H9 (cell line): Measurements from ENCODE around the gene LINC00632. TPM values are rescaled to one million over a fixed set of nuclear protein-coding genes. Genes with fewer than 3 reads are reported as not detected.
A peak's percentile ranks its signal among the peaks of the same experiment; 100 is the strongest.

Experiments
- DNase-seq: peaks from one replicate; pipeline ENCODE4 v3.0.0-alpha.2; 2017
- H2AFZ ChIP-seq: one replicate; pipeline ENCODE4 v1.6.1; 2013; ENCODE audit warnings: mild to moderate bottlenecking, low read length, control low read depth, moderate library complexity
- H2AK5ac ChIP-seq: 2 replicates; pipeline ENCODE4 v1.6.1; 2013; ENCODE audit warnings: low read length, control low read depth, mixed read lengths; ENCODE audit not compliant: insufficient read length
- H2BK120ac ChIP-seq: one replicate; pipeline ENCODE4 v1.6.1; 2013; ENCODE audit warnings: low read depth, mild to moderate bottlenecking, low read length, control low read depth, inconsistent platforms; ENCODE audit not compliant: poor library complexity, severe bottlenecking
- H2BK12ac ChIP-seq: 2 replicates; pipeline ENCODE4 v1.6.1; 2013; ENCODE audit warnings: low read length, control low read depth, mixed read lengths, low read depth; ENCODE audit not compliant: insufficient read length
- H2BK15ac ChIP-seq: 2 replicates; pipeline ENCODE4 v1.6.1; 2013; ENCODE audit warnings: low read depth, low read length, control low read depth
- H2BK20ac ChIP-seq: one replicate; pipeline ENCODE4 v1.6.1; 2013; ENCODE audit warnings: low read depth, mild to moderate bottlenecking, low read length, control low read depth, inconsistent platforms; ENCODE audit not compliant: poor library complexity, severe bottlenecking
- H2BK5ac ChIP-seq: 2 replicates; pipeline ENCODE4 v1.6.1; 2013; ENCODE audit warnings: low read length, control low read depth, mixed read lengths; ENCODE audit not compliant: insufficient read length
- H3K14ac ChIP-seq: 2 replicates; pipeline ENCODE4 v1.6.1; 2013; ENCODE audit warnings: low read length, control low read depth; ENCODE audit not compliant: insufficient read depth
- H3K18ac ChIP-seq: 2 replicates; pipeline ENCODE4 v1.6.1; 2013; ENCODE audit warnings: low read depth, mild to moderate bottlenecking, mixed read lengths, low read length, control low read depth; ENCODE audit not compliant: insufficient read length
- H3K23ac ChIP-seq: 2 replicates; pipeline ENCODE4 v1.6.1; 2013; ENCODE audit warnings: low read length, control low read depth, mixed read lengths, low read depth; ENCODE audit not compliant: insufficient read length
- H3K23me2 ChIP-seq: 2 replicates; pipeline ENCODE4 v1.6.1; 2013; ENCODE audit warnings: low read depth, mild to moderate bottlenecking, mixed read lengths, low read length, control low read depth; ENCODE audit not compliant: insufficient read length, poor library complexity, severe bottlenecking
- H3K27ac ChIP-seq: 2 replicates; pipeline ENCODE4 v1.5.1; 2013; ENCODE audit warnings: low read length, control low read depth, mixed read lengths, low read depth; ENCODE audit not compliant: insufficient read length
- H3K27me3 ChIP-seq: 2 replicates; pipeline ENCODE4 v1.6.1; 2013; ENCODE audit warnings: low read length, control low read depth, inconsistent platforms; ENCODE audit not compliant: insufficient read depth
- H3K4ac ChIP-seq: 2 replicates; pipeline ENCODE4 v1.6.1; 2013; ENCODE audit warnings: low read depth, mild to moderate bottlenecking, control low read depth, inconsistent platforms, low read length, moderate library complexity
- H3K4me1 ChIP-seq: 2 replicates; pipeline ENCODE4 v1.6.1; 2013; ENCODE audit warnings: low read length, control low read depth, inconsistent platforms; ENCODE audit not compliant: insufficient read depth
- H3K4me2 ChIP-seq: 2 replicates; pipeline ENCODE4 v1.6.1; 2013; ENCODE audit warnings: low read length, control low read depth, mixed read lengths; ENCODE audit not compliant: insufficient read length, insufficient read depth
- H3K56ac ChIP-seq: 2 replicates; pipeline ENCODE4 v1.6.1; 2013; ENCODE audit warnings: low read depth, mild to moderate bottlenecking, mixed read lengths, low read length, control low read depth; ENCODE audit not compliant: insufficient read length
- H3K79me1 ChIP-seq: 2 replicates; pipeline ENCODE4 v1.6.1; 2013; ENCODE audit warnings: low read depth, mild to moderate bottlenecking, moderate library complexity, low read length, control low read depth, inconsistent platforms; ENCODE audit not compliant: insufficient read depth, poor library complexity, severe bottlenecking
- H3K79me2 ChIP-seq: 2 replicates; pipeline ENCODE4 v1.6.1; 2013; ENCODE audit warnings: low read length, control low read depth, inconsistent platforms; ENCODE audit not compliant: insufficient read depth
- H3K9ac ChIP-seq: 2 replicates; pipeline ENCODE4 v1.6.1; 2013; ENCODE audit warnings: low read length, control low read depth, mixed read lengths; ENCODE audit not compliant: insufficient read length; ENCODE audit errors: extremely low read depth
- H3K9me3 ChIP-seq: one replicate; pipeline ENCODE4 v1.6.1; 2013; ENCODE audit warnings: low read depth, low read length, inconsistent platforms; ENCODE audit not compliant: control insufficient read depth
- H3T11ph ChIP-seq: one replicate; pipeline ENCODE4 v1.6.1; 2013; ENCODE audit warnings: mild to moderate bottlenecking, low read length, control low read depth, inconsistent platforms
- H4K20me1 ChIP-seq: one replicate; pipeline ENCODE4 v1.6.1; 2013; ENCODE audit not compliant: control insufficient read depth, insufficient read length, insufficient read depth
- H4K5ac ChIP-seq: 2 replicates; pipeline ENCODE4 v1.6.1; 2013; ENCODE audit warnings: low read depth, mild to moderate bottlenecking, mixed read lengths, low read length, control low read depth; ENCODE audit not compliant: insufficient read length
- H4K8ac ChIP-seq: replicated peaks from 2 replicates; pipeline ENCODE4 v1.6.1; 2013; ENCODE audit warnings: low read length, control low read depth, mixed read lengths, low read depth; ENCODE audit not compliant: insufficient read length
- H4K91ac ChIP-seq: 2 replicates; pipeline ENCODE4 v1.6.1; 2013; ENCODE audit warnings: low read depth, mild to moderate bottlenecking, moderate library complexity, mixed read lengths, low read length, control low read depth; ENCODE audit not compliant: insufficient read length
- H3K27ac Mint-ChIP-seq, 3 experiments: 2 replicates in 2 of 3; 3 replicates in 1 of 3; pipeline ENCODE4 v1.8.0; 2020 to 2021; ENCODE audit warnings: mixed read lengths in 3 of 3, mild to moderate bottlenecking in 1 of 3, moderate library complexity in 1 of 3
- H3K27me3 Mint-ChIP-seq: 2 replicates; pipeline ENCODE4 v1.8.0; 2021; ENCODE audit warnings: low read depth, mild to moderate bottlenecking, moderate library complexity, mixed read lengths
- H3K36me3 Mint-ChIP-seq, 3 experiments: 2 replicates in 2 of 3; 3 replicates in 1 of 3; pipeline ENCODE4 v1.8.0; 2020 to 2021; ENCODE audit warnings: low read depth in 3 of 3, mixed read lengths in 3 of 3; ENCODE audit not compliant: insufficient read depth in 1 of 3
- H3K4me1 Mint-ChIP-seq, 2 experiments: 2 replicates each; pipeline ENCODE4 v1.8.0; 2020; ENCODE audit warnings: mixed read lengths in 2 of 2
- H3K4me3 Mint-ChIP-seq, 2 experiments: 2 replicates in 1 of 2; 3 replicates in 1 of 2; pipeline ENCODE4 v1.8.0; 2020 to 2021; ENCODE audit warnings: mild to moderate bottlenecking in 2 of 2, mixed read lengths in 2 of 2, moderate library complexity in 1 of 2
- H3K9me3 Mint-ChIP-seq, 2 experiments: 2 replicates in 1 of 2; 3 replicates in 1 of 2; pipeline ENCODE4 v1.8.0; 2020; ENCODE audit warnings: mild to moderate bottlenecking in 2 of 2, mixed read lengths in 2 of 2, moderate library complexity in 1 of 2
- WGBS: extraction: QIAGEN DNeasy Blood & Tissue Kit; methylation state at CpG from one replicate; pipeline ENCODE4 v1.1.7; 2013; ENCODE audit warnings: missing lambda C conversion rate, low lambda C conversion rate, mixed read lengths; ENCODE audit not compliant: insufficient read length; ENCODE audit errors: extremely low coverage; 5-methylcytosine and 5-hydroxymethylcytosine counted together
- total RNA-seq: library from RNA; stranded (reverse); gene quantifications from 2 replicates; pipeline ENCODE4 v1.2.1, GENCODE V29; 2021
- TF ChIP-seq, protein P1 (sequence below): fragments of 200-600 bp; sonication (generic); conservative IDR thresholded peaks from 3 replicates; pipeline ENCODE4 v1.8.0; 2021; ENCODE audit warnings: antibody characterized with exemption, mild to moderate bottlenecking

The LINC00632 gene
- total RNA-seq, 1 experiment from 2014 or later, result 46.3 TPM

DNA sequence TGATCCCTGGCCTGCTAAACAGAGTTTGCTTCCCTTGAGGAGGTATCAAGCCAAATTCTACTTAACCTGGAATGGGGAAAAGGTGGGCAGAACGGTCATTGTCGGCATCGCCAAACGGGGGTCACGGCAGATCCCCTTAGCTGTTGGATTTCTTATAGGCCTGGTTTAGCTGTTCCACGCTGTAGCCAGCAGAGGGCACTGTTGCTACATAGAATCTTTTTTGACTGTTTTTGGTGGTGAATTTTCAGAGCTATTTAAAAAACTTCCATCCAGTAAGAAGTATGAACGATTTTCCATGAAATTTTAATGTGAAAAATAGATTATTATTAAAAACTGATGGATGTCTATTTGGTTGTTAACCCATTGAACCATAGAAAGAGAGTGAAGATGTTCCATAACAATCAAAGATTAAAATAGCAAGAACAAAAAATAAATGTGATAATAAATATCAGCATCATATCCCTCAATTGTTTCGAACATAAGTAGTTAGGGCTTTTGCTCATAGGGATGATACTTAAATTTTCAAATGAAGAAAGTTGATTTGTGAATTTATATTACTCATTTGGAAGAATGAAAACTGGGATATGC is 56.6 kb downstream of the LINC00632 start:
- H2BK120ac ChIP-seq, result no peak overlapping the region
- H3K4ac ChIP-seq, result no peak overlapping the region
- H4K8ac ChIP-seq, result no peak overlapping the region
- DNase-seq, result peak; percentile 43
- no peak overlapping the region for H2BK5ac ChIP-seq
- H3K79me1 ChIP-seq, result no peaks in the 10 kb centered on the region
- H3K4me2 ChIP-seq, result peak overlapping the region; percentile 91
- no peak overlapping the region for H3T11ph ChIP-seq
- H2BK20ac ChIP-seq, result no peak overlapping the region
- no peak overlapping the region for H3K18ac ChIP-seq
- peaks cover 3 to 6% (median 5%) of the 10 kb centered on the region in 3 experiments; a peak in 3 of 7 replicates for H3K36me3 Mint-ChIP-seq
- H2AFZ ChIP-seq, result no peak overlapping the region
- no peak overlapping the region for H3K27ac ChIP-seq
- H3K79me2 ChIP-seq, result no peaks in the 10 kb centered on the region
- H4K91ac ChIP-seq, result no peak overlapping the region
- TF ChIP-seq, protein P1, sequence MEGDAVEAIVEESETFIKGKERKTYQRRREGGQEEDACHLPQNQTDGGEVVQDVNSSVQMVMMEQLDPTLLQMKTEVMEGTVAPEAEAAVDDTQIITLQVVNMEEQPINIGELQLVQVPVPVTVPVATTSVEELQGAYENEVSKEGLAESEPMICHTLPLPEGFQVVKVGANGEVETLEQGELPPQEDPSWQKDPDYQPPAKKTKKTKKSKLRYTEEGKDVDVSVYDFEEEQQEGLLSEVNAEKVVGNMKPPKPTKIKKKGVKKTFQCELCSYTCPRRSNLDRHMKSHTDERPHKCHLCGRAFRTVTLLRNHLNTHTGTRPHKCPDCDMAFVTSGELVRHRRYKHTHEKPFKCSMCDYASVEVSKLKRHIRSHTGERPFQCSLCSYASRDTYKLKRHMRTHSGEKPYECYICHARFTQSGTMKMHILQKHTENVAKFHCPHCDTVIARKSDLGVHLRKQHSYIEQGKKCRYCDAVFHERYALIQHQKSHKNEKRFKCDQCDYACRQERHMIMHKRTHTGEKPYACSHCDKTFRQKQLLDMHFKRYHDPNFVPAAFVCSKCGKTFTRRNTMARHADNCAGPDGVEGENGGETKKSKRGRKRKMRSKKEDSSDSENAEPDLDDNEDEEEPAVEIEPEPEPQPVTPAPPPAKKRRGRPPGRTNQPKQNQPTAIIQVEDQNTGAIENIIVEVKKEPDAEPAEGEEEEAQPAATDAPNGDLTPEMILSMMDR, result peak; percentile 87
- no peaks in the 10 kb centered on the region for H4K20me1 ChIP-seq
- H3K4me3 Mint-ChIP-seq, result peak overlapping the region; percentile 73 to 87
- no peak overlapping the region for H3K14ac ChIP-seq
- no peaks in the 10 kb centered on the region; the same call in 1 of the 2 replicates for H3K27me3 ChIP-seq
- no peak overlapping the region for H3K23ac ChIP-seq
- WGBS, result no CpG with 5 or more reads among the region's 8 CpGs
- no peaks in the 10 kb centered on the region; the same call in 1 of the 2 replicates for H3K4me1 ChIP-seq
- H2BK12ac ChIP-seq, result no peak overlapping the region
- no peak overlapping the region for H2BK15ac ChIP-seq
- no peak overlapping the region for H2AK5ac ChIP-seq
- H3K9me3 ChIP-seq, result no peaks in the 10 kb centered on the region
- peaks cover 14% of the 10 kb centered on the region for H3K27me3 Mint-ChIP-seq
- no peak overlapping the region for H4K5ac ChIP-seq
- no peak overlapping the region for H3K27ac Mint-ChIP-seq
- peaks cover 5 to 9% of the 10 kb centered on the region in 2 experiments; a peak in 3 of 4 replicates for H3K4me1 Mint-ChIP-seq
- H3K9me3 Mint-ChIP-seq, result peaks cover 13 to 44% of the 10 kb centered on the region in 2 experiments
- no peak overlapping the region for H3K56ac ChIP-seq
- H3K23me2 ChIP-seq, result peaks cover 6% of the 10 kb centered on the region
- no peak overlapping the region for H3K9ac ChIP-seq
